GM12878 (cell line): Measurements from ENCODE around the gene LMX1B. TPM values are rescaled to one million over a fixed set of nuclear protein-coding genes. Genes with fewer than 3 reads are reported as not detected.

Experiments
- ATAC-seq: fragments of 200-7000 bp; cut with Tn5 transposase; 3 replicates; pipeline ENCODE4 v1.9.1; 2020; ENCODE audit warnings: mild to moderate bottlenecking, moderate library complexity
- BruUV-seq: library from RNA; stranded (reverse); fragments of 400-500 nt; replicated peaks from 2 replicates; lab custom pipeline; 2021; lab: Mats Ljungman, UMichigan
- CTCF ChIA-PET: fragments of 300-600 bp; sonication (Branson Sonifier 250); formaldehyde crosslinking; extraction: SDS; loops from one replicate; lab custom pipeline; 2021; ENCODE audit warnings: inconsistent platforms; lab: Yijun Ruan, JAX
- POLR2A ChIA-PET: fragments of 350-600 bp; formaldehyde crosslinking; extraction: SDS; loops from one replicate; lab custom pipeline; 2021; ENCODE audit warnings: inconsistent platforms; lab: Charles Lee
- RAD21 ChIA-PET: fragments of 300-600 bp; sonication (Branson Sonifier 250); formaldehyde crosslinking; loops from one replicate; lab custom pipeline; 2023; ENCODE audit warnings: antibody characterized with exemption; ENCODE audit not compliant: unreplicated experiment; lab: Charles Lee
- SMC1A ChIA-PET: fragments of 300-600 bp; sonication (Branson Sonifier 250); formaldehyde crosslinking; loops from one replicate; lab custom pipeline; 2023; ENCODE audit not compliant: unreplicated experiment, uncharacterized antibody; lab: Charles Lee
- DNase-seq: peaks from one replicate; pipeline ENCODE4 v3.0.0-alpha.2; 2011; ENCODE audit warnings: low read depth, low spot score
- FAIRE-seq: peaks from 3 replicates; lab custom pipeline; 2011; peaks lifted over from hg19 to GRCh38; lab: Jason Lieb, UNC
- H2AFZ ChIP-seq: 2 replicates; pipeline ENCODE4 v1.6.0; 2011; ENCODE audit warnings: low read depth, low read length, control low read depth; ENCODE audit not compliant: control insufficient read depth
- H3K27ac ChIP-seq: 2 replicates; pipeline ENCODE4 v1.5.1; 2011; ENCODE audit warnings: control low read depth; ENCODE audit not compliant: control insufficient read depth, insufficient read depth
- H3K27me3 ChIP-seq, 2 experiments: replicated peaks in 1 of 2; 2 replicates each; pipeline versions ENCODE4 v1.6.0 to v1.6.1; 2011; ENCODE audit warnings: low read length in 1 of 2; ENCODE audit not compliant: control insufficient read depth in 2 of 2, insufficient read depth in 2 of 2
- H3K36me3 ChIP-seq, 2 experiments: 2 replicates each; pipeline ENCODE4 v1.5.1; 2011; ENCODE audit warnings: low read length in 1 of 2; ENCODE audit not compliant: control insufficient read depth in 2 of 2, insufficient read depth in 2 of 2
- H3K4me1 ChIP-seq: 2 replicates; pipeline ENCODE4 v1.6.1; 2011; ENCODE audit warnings: mild to moderate bottlenecking, low read length, moderate library complexity, mixed read lengths; ENCODE audit not compliant: control insufficient read depth, insufficient read depth
- H3K4me2 ChIP-seq: 2 replicates; pipeline ENCODE4 v1.6.0; 2011; ENCODE audit warnings: control low read depth; ENCODE audit not compliant: control insufficient read depth, insufficient read depth
- H3K4me3 ChIP-seq: fragments of 200-600 bp; sonication (generic); 2 replicates; pipeline ENCODE4 v1.5.1; 2016
- H3K79me2 ChIP-seq: 2 replicates; pipeline ENCODE4 v1.6.0; 2011; ENCODE audit warnings: low read length; ENCODE audit not compliant: control insufficient read depth, insufficient read depth
- H3K9ac ChIP-seq: 2 replicates; pipeline ENCODE4 v1.8.0; 2011; ENCODE audit warnings: low read length, control low read depth, mixed read lengths; ENCODE audit not compliant: control insufficient read depth, insufficient read depth
- H3K9me3 ChIP-seq: replicated peaks from 3 replicates; pipeline ENCODE4 v1.5.1; 2011; ENCODE audit warnings: mild to moderate bottlenecking, low read length; ENCODE audit not compliant: control insufficient read depth, insufficient read depth
- H4K20me1 ChIP-seq: 2 replicates; pipeline ENCODE4 v1.6.0; 2011; ENCODE audit not compliant: control insufficient read depth, insufficient read depth
- E4F1 ChIP-seq: fragments of 450-650 bp; IDR thresholded peaks from 2 replicates; pipeline ENCODE4 v1.6.1; 2018; ENCODE audit warnings: borderline replicate concordance, mild to moderate bottlenecking; ENCODE audit not compliant: partially characterized antibody
- MAX ChIP-seq: IDR thresholded peaks from 2 replicates; pipeline ENCODE4 v1.6.1; 2012; ENCODE audit warnings: low read depth, low read length, improper control_type of control experiment
- NFYB ChIP-seq: IDR thresholded peaks from 2 replicates; pipeline ENCODE4 v1.6.1; 2011; ENCODE audit warnings: low read depth, mild to moderate bottlenecking, low read length, improper control_type of control experiment, moderate library complexity; ENCODE audit not compliant: insufficient read depth
- TCF12 ChIP-seq: IDR thresholded peaks from 2 replicates; pipeline ENCODE4 v1.6.1; 2011; ENCODE audit warnings: low read depth, mild to moderate bottlenecking, low read length
- WGBS: methylation state at CpG from one replicate; pipeline ENCODE4 v1.1.6; 2016; ENCODE audit warnings: low lambda C conversion rate; ENCODE audit not compliant: insufficient replicate concordance, insufficient coverage; ENCODE audit errors: missing lambda C conversion rate; 5-methylcytosine and 5-hydroxymethylcytosine counted together
- in situ Hi-C: fragments of 300-500 bp; cut with MboI; formaldehyde crosslinking; loops from 9 replicates; pipeline ENCODE4 v1.14.3; 2018; ENCODE audit warnings: mixed read lengths
- intact Hi-C: fragments of 100-400 bp; cut with micrococcal nuclease; formaldehyde crosslinking; loops from one replicate; pipeline ENCODE4 v1.14.2; 2022; ENCODE audit not compliant: unreplicated experiment
- polyA plus RNA-seq, 11 experiments: library from polyadenylated mRNA; depleted of rRNA in 4 of 11; unstranded in 6 of 11; stranded (reverse) in 5 of 11; fragments of >200 nt; fragmentation: Nextera tagmentation in 4 of 11; fragmentation: Illumina TruSeq in 1 of 11; extraction: Ambion mirVana in 4 of 11; extraction: Trizol in 1 of 11; gene quantifications; 1 replicate in 1 of 11; 2 replicates in 10 of 11; pipeline versions ENCODE4 v1.2.1 to v1.2.3, GENCODE V29; 2011 to 2016; ENCODE audit warnings: inconsistent platforms in 2 of 11, missing spikeins in 2 of 11, low read depth in 1 of 11
- total RNA-seq, 4 experiments: library from RNA; depleted of rRNA in 3 of 4; stranded (reverse); fragments of >200 nt in 3 of 4; fragmentation: Illumina TruSeq in 1 of 4; extraction: Trizol in 1 of 4; gene quantifications; 2 replicates each; pipeline versions ENCODE4 v1.2.1 to v1.2.3, GENCODE V29; 2013 to 2021

LMX1B gene
- total and polyA plus RNA-seq, 10 of the 15 experiments (the other 5 are each of a cell fraction or from before 2014, with no cell fraction given) = not detected

GRCh38 chr9:126661521-126662251 lies 48.0 kb downstream of the LMX1B start (continued):
- TF ChIP-seq E4F1 = no peak

GRCh38 chr9:126663661-126664072 lies 49.9 kb downstream of the LMX1B start:
- Histone ChIP-seq H4K20me1 (no peaks in the 10 kb centered on the region), H3K4me1 (no peaks in the 10 kb centered on the region; the same call in 1 of the 2 replicates), H3K4me2 (no peak overlapping the region), H3K27me3 (peaks cover 0 to 6% of the 10 kb centered on the region in 2 experiments; a peak in 3 of 4 replicates), H3K79me2 (no peaks in the 10 kb centered on the region), H3K9me3 (no peaks in the 10 kb centered on the region)
- FAIRE-seq (no peak), ATAC-seq (no peak), DNase-seq (no peak)
- in situ Hi-C loops = no loop called here
- 17% methylated on average over 7 of the region's 7 CpGs for WGBS
- intact Hi-C loops = no loop called here
- ChIA-PET RAD21 (no interaction called here), POLR2A (no interaction called here), CTCF (no interaction called here)
- TF ChIP-seq MAX = no peak
- no peak for TF ChIP-seq TCF12
- TF ChIP-seq NFYB = no peak
- TF ChIP-seq, all 136 proteins: peak for 0
- BruUV-seq = no TSS peak
- Histone ChIP-seq H3K27ac (no peak overlapping the region), H2AFZ (no peak overlapping the region), H3K36me3 (no peaks in the 10 kb centered on the region), H3K4me3 (no peak overlapping the region), H3K9ac (no peak overlapping the region)
- SMC1A ChIA-PET = no interaction called here
